HepG2 (cell line): ENCODE measurements around the gene NRSN2. TPM values are rescaled to one million over a fixed set of nuclear protein-coding genes. Genes with fewer than 3 reads are reported as not detected.

Experiments
- CEBPG ChIP-seq: IDR thresholded peaks from 2 replicates; pipeline ENCODE4 v1.6.1; 2016
- LCORL ChIP-seq, 2 experiments: fragments of 450-650 bp in 1 of 2; sonication (generic) in 1 of 2; formaldehyde crosslinking in 1 of 2; IDR thresholded peaks; 2 replicates each; pipeline versions ENCODE4 v1.5.0 to v1.6.1; 2017 to 2020; ENCODE audit warnings: antibody characterized with exemption in 1 of 2, missing genetic modification reagents in 1 of 2
- MIXL1 ChIP-seq: IDR thresholded peaks from 2 replicates; pipeline ENCODE4 v1.6.1; 2016
- TAF1 ChIP-seq: sonication (generic); formaldehyde crosslinking; IDR thresholded peaks from 2 replicates; pipeline ENCODE4 v1.4.0; 2020; ENCODE audit warnings: missing genetic modification reagents
- TARDBP ChIP-seq: sonication (generic); formaldehyde crosslinking; IDR thresholded peaks from 2 replicates; pipeline ENCODE4 v1.8.0; 2022; ENCODE audit warnings: mild to moderate bottlenecking, missing genetic modification reagents
- TBP ChIP-seq: sonication (generic); formaldehyde crosslinking; IDR thresholded peaks from 2 replicates; pipeline ENCODE4 v1.5.0; 2020; ENCODE audit warnings: missing genetic modification reagents
- ZNF205 ChIP-seq: IDR thresholded peaks from 2 replicates; pipeline ENCODE4 v1.6.1; 2018; ENCODE audit warnings: missing biosample characterization, missing genetic modification reagents
- ZNF441 ChIP-seq: sonication (generic); formaldehyde crosslinking; IDR thresholded peaks from 2 replicates; pipeline ENCODE4 v1.7.0; 2021; ENCODE audit warnings: missing genetic modification reagents, borderline replicate concordance
- ZNF75D ChIP-seq: sonication (generic); formaldehyde crosslinking; IDR thresholded peaks from 2 replicates; pipeline ENCODE4 v1.8.1; 2023; ENCODE audit warnings: missing genetic modification reagents, mild to moderate bottlenecking, borderline replicate concordance
- polyA plus RNA-seq, 8 experiments: library from polyadenylated mRNA; depleted of rRNA in 3 of 8; stranded (reverse) in 7 of 8; unstranded in 1 of 8; fragments of >200 nt; fragmentation: Illumina TruSeq in 4 of 8; extraction: Trizol in 4 of 8; gene quantifications; 2 replicates each; pipeline versions ENCODE4 v1.2.1 to v1.2.3, GENCODE V29; 2011 to 2016; ENCODE audit warnings: low read depth in 4 of 8, missing spikeins in 1 of 8, mixed read lengths in 1 of 8; ENCODE audit not compliant: insufficient read depth in 1 of 8
- total RNA-seq, 5 experiments: library from RNA; depleted of rRNA; stranded (reverse); fragments of >200 nt; fragmentation: Illumina TruSeq; extraction: Trizol; gene quantifications; 2 replicates each; pipeline ENCODE4 v1.2.3, GENCODE V29; 2016; ENCODE audit warnings: low read depth in 1 of 5
- TF ChIP-seq, protein P1 (sequence below): IDR thresholded peaks from 2 replicates; pipeline ENCODE4 v1.6.1; 2016; ENCODE audit warnings: low read depth, missing genetic modification reagents, missing compliant biosample characterization
- TF ChIP-seq, protein P2 (sequence below), 2 experiments: fragments of 450-650 bp in 1 of 2; sonication (generic) in 1 of 2; formaldehyde crosslinking; IDR thresholded peaks; 2 replicates each; pipeline versions ENCODE4 v1.5.0 to v1.8.0; 2020 to 2022; ENCODE audit warnings: mild to moderate bottlenecking in 1 of 2, missing genetic modification reagents in 1 of 2
- TF ChIP-seq, protein P3 (sequence below): IDR thresholded peaks from 2 replicates; pipeline ENCODE4 v1.6.1; 2016; ENCODE audit warnings: missing compliant biosample characterization, missing genetic modification reagents, borderline replicate concordance
- TF ChIP-seq, protein P4 (sequence below): sonication (generic); formaldehyde crosslinking; IDR thresholded peaks from 2 replicates; pipeline ENCODE4 v1.8.0; 2022; ENCODE audit warnings: low read depth, missing genetic modification reagents
- TF ChIP-seq, protein P5 (sequence below): sonication (generic); formaldehyde crosslinking; IDR thresholded peaks from 2 replicates; pipeline ENCODE4 v1.4.0; 2020; ENCODE audit warnings: missing genetic modification reagents
- TF ChIP-seq, protein P6 (sequence below): sonication (generic); formaldehyde crosslinking; IDR thresholded peaks from 2 replicates; pipeline ENCODE4 v1.4.0; 2020; ENCODE audit warnings: missing genetic modification reagents, borderline replicate concordance

Gene NRSN2
- total and polyA plus RNA-seq, 2 of the 13 experiments (the other 11 are each of a cell fraction or from before 2014, with no cell fraction given), result 32.3 to 49.4 TPM

DNA sequence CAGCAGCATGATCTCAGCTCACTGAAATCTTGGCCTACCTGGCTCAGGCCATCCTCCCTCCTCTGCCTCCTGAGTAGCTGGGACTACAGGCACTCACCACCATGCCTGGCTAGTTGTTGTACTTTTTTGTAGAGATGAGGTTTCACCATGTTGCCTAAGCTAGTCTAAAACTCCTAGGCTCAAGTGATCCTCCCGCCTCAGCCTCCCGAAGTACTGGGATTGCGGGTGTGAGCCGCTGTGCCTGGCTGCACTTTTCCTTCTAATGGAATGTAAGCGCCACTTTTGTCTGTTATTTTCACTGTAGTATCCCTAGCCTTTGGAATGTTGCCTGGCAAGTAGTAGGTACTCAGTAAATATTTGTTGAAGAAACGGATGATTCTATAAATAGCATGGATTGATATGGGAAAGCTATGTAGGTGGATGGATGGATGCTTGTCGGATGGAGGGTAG lies 23.3 kb downstream of the NRSN2 start (continued):
- TF ChIP-seq, protein P1, sequence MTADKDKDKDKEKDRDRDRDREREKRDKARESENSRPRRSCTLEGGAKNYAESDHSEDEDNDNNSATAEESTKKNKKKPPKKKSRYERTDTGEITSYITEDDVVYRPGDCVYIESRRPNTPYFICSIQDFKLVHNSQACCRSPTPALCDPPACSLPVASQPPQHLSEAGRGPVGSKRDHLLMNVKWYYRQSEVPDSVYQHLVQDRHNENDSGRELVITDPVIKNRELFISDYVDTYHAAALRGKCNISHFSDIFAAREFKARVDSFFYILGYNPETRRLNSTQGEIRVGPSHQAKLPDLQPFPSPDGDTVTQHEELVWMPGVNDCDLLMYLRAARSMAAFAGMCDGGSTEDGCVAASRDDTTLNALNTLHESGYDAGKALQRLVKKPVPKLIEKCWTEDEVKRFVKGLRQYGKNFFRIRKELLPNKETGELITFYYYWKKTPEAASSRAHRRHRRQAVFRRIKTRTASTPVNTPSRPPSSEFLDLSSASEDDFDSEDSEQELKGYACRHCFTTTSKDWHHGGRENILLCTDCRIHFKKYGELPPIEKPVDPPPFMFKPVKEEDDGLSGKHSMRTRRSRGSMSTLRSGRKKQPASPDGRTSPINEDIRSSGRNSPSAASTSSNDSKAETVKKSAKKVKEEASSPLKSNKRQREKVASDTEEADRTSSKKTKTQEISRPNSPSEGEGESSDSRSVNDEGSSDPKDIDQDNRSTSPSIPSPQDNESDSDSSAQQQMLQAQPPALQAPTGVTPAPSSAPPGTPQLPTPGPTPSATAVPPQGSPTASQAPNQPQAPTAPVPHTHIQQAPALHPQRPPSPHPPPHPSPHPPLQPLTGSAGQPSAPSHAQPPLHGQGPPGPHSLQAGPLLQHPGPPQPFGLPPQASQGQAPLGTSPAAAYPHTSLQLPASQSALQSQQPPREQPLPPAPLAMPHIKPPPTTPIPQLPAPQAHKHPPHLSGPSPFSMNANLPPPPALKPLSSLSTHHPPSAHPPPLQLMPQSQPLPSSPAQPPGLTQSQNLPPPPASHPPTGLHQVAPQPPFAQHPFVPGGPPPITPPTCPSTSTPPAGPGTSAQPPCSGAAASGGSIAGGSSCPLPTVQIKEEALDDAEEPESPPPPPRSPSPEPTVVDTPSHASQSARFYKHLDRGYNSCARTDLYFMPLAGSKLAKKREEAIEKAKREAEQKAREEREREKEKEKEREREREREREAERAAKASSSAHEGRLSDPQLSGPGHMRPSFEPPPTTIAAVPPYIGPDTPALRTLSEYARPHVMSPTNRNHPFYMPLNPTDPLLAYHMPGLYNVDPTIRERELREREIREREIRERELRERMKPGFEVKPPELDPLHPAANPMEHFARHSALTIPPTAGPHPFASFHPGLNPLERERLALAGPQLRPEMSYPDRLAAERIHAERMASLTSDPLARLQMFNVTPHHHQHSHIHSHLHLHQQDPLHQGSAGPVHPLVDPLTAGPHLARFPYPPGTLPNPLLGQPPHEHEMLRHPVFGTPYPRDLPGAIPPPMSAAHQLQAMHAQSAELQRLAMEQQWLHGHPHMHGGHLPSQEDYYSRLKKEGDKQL (CRISPR knock-in tag), result peak; percentile 36; the same call in 1 of the 2 replicates
- TF ChIP-seq, protein P2, sequence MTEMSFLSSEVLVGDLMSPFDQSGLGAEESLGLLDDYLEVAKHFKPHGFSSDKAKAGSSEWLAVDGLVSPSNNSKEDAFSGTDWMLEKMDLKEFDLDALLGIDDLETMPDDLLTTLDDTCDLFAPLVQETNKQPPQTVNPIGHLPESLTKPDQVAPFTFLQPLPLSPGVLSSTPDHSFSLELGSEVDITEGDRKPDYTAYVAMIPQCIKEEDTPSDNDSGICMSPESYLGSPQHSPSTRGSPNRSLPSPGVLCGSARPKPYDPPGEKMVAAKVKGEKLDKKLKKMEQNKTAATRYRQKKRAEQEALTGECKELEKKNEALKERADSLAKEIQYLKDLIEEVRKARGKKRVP (CRISPR knock-in tag; IDR thresholded peaks at IDR 0.05), result peak in 1 of 2 experiments; percentile 87; a peak in 2 of 4 replicates
- TF ChIP-seq, protein P3, sequence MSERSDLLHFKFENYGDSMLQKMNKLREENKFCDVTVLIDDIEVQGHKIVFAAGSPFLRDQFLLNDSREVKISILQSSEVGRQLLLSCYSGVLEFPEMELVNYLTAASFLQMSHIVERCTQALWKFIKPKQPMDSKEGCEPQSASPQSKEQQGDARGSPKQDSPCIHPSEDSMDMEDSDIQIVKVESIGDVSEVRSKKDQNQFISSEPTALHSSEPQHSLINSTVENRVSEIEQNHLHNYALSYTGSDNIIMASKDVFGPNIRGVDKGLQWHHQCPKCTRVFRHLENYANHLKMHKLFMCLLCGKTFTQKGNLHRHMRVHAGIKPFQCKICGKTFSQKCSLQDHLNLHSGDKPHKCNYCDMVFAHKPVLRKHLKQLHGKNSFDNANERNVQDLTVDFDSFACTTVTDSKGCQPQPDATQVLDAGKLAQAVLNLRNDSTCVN (CRISPR knock-in tag), result no peak
- TF ChIP-seq, protein P4, sequence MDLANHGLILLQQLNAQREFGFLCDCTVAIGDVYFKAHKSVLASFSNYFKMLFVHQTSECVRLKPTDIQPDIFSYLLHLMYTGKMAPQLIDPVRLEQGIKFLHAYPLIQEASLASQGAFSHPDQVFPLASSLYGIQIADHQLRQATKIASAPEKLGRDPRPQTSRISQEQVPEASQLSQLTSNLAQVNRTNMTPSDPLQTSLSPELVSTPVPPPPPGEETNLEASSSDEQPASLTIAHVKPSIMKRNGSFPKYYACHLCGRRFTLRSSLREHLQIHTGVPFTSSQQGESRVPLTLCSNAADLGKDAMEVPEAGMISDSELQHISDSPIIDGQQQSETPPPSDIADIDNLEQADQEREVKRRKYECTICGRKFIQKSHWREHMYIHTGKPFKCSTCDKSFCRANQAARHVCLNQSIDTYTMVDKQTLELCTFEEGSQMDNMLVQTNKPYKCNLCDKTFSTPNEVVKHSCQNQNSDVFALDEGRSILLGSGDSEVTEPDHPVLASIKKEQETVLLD (CRISPR knock-in tag), result no peak
- no peak for TF ChIP-seq LCORL (IDR thresholded peaks at IDR 0.05)
- TF ChIP-seq LCORL (CRISPR knock-in tag; IDR thresholded peaks at IDR 0.05), result peak; percentile 63; the same call in 1 of the 2 replicates
- TF ChIP-seq ZNF75D, result no peak
- TF ChIP-seq CEBPG (CRISPR knock-in tag), result peak; percentile 72
- peak; percentile 96 for TF ChIP-seq ZNF205
- peak; percentile 64; the same call in 1 of the 2 replicates for TF ChIP-seq TARDBP (CRISPR knock-in tag)
- peak; percentile 13; the same call in 1 of the 2 replicates for TF ChIP-seq MIXL1 (CRISPR knock-in tag)
- TF ChIP-seq, protein P5, sequence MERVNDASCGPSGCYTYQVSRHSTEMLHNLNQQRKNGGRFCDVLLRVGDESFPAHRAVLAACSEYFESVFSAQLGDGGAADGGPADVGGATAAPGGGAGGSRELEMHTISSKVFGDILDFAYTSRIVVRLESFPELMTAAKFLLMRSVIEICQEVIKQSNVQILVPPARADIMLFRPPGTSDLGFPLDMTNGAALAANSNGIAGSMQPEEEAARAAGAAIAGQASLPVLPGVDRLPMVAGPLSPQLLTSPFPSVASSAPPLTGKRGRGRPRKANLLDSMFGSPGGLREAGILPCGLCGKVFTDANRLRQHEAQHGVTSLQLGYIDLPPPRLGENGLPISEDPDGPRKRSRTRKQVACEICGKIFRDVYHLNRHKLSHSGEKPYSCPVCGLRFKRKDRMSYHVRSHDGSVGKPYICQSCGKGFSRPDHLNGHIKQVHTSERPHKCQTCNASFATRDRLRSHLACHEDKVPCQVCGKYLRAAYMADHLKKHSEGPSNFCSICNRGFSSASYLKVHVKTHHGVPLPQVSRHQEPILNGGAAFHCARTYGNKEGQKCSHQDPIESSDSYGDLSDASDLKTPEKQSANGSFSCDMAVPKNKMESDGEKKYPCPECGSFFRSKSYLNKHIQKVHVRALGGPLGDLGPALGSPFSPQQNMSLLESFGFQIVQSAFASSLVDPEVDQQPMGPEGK (CRISPR knock-in tag), result no peak; the same call in 1 of the 2 replicates
- TF ChIP-seq ZNF441, result no peak
- TF ChIP-seq TAF1 (CRISPR knock-in tag), result peak; percentile 37; the same call in 1 of the 2 replicates
- no peak for TF ChIP-seq TBP (CRISPR knock-in tag)
- TF ChIP-seq, protein P6, sequence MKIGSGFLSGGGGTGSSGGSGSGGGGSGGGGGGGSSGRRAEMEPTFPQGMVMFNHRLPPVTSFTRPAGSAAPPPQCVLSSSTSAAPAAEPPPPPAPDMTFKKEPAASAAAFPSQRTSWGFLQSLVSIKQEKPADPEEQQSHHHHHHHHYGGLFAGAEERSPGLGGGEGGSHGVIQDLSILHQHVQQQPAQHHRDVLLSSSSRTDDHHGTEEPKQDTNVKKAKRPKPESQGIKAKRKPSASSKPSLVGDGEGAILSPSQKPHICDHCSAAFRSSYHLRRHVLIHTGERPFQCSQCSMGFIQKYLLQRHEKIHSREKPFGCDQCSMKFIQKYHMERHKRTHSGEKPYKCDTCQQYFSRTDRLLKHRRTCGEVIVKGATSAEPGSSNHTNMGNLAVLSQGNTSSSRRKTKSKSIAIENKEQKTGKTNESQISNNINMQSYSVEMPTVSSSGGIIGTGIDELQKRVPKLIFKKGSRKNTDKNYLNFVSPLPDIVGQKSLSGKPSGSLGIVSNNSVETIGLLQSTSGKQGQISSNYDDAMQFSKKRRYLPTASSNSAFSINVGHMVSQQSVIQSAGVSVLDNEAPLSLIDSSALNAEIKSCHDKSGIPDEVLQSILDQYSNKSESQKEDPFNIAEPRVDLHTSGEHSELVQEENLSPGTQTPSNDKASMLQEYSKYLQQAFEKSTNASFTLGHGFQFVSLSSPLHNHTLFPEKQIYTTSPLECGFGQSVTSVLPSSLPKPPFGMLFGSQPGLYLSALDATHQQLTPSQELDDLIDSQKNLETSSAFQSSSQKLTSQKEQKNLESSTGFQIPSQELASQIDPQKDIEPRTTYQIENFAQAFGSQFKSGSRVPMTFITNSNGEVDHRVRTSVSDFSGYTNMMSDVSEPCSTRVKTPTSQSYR, result 0 out of 2 replicates have a peak, but pooled peaks have one; percentile 18
